ENCODE data around the gene DOCK11. TPM values are rescaled to one million over a fixed set of nuclear protein-coding genes. Genes with fewer than 3 reads are reported as not detected.

The DOCK11 gene
- total and polyA plus RNA-seq, 2 of the 4 experiments (the other 2 are of a cell fraction): 3.9 to 13.1 TPM

DNA sequence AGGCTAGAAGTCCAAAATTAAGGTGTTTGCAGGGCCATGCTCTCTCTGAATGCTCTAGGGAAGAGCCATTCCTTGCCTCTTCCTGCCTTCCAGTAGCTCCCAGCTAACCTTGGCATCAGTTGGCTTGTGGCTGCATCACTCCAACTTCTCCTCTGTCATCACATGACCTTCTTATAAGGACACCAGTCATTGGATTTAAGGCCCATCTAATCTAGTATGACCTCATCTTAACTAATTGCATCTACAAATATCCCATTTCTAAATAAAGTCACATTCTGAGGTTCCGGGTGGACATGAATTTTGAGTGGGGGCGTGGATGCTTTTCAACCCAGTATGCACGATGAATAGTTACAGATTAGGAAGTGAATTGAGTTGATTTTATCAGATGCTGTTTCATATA, 89.7 kb downstream of the DOCK11 start:
- Histone ChIP-seq H2BK20ac (ENCODE audit: low read depth, low read length) (no peak overlapping the region), H3K79me1 (ENCODE audit: low read depth in 1 of 2, low read length in 2 of 2) (no peaks in the 10 kb centered on the region), H3K4ac (ENCODE audit: low read depth, low read length) (no peak overlapping the region), H3K9ac (ENCODE audit: low read depth, low read length) (no peak overlapping the region), H3K4me2 (ENCODE audit: low read depth, low read length) (no peak overlapping the region), H3K9me3 (ENCODE audit: control insufficient read depth, insufficient read depth, low read length) (no peaks in the 10 kb centered on the region), H3K27ac (ENCODE audit: insufficient read depth, low read length) (no peak overlapping the region), H4K91ac (ENCODE audit: insufficient read depth, low read depth, low read length) (no peak overlapping the region), H2BK15ac (ENCODE audit: low read depth, low read length) (no peak overlapping the region), H3K36me3 (ENCODE audit: control insufficient read depth, insufficient read depth, low read length) (peaks cover 5% of the 10 kb centered on the region; the same call in 1 of the 2 replicates), H4K8ac (ENCODE audit: low read depth in 2 of 2, low read length in 2 of 2) (no peak overlapping the region), H4K5ac (ENCODE audit: low read depth, low read length) (no peak overlapping the region), H2AK9ac (replicated peaks; ENCODE audit: low read depth, low read length, poor library complexity) (no peak overlapping the region), H2AFZ (replicated peaks; ENCODE audit: low read length, poor library complexity) (no peak overlapping the region), H3K56ac (ENCODE audit: extremely low read depth, insufficient read depth, low read length) (no peak overlapping the region), H2BK120ac (ENCODE audit: low read depth, low read length) (no peak overlapping the region), H2AK5ac (ENCODE audit: low read depth, low read length) (no peak overlapping the region), H3K4me3 (ENCODE audit: insufficient read depth, low read depth, low read length) (no peak overlapping the region), H2BK5ac (ENCODE audit: low read depth, low read length, poor library complexity, severe bottlenecking) (no peak overlapping the region), H3K9me1 (ENCODE audit: insufficient read depth, low read length) (no peaks in the 10 kb centered on the region; the same call in 1 of the 2 replicates), H4K20me1 (ENCODE audit: insufficient read depth, low read length) (no peaks in the 10 kb centered on the region), H3K18ac (ENCODE audit: low read depth, low read length) (no peak overlapping the region), H3K4me1 (ENCODE audit: control insufficient read depth, insufficient read depth, low read length) (no peaks in the 10 kb centered on the region), H3K14ac (replicated peaks; ENCODE audit: low read depth, low read length) (no peak overlapping the region), H3K27me3 (ENCODE audit: control insufficient read depth, insufficient read depth, low read length) (no peaks in the 10 kb centered on the region), H3K23ac (ENCODE audit: low read depth, low read length) (no peak overlapping the region)
- no CpG with 5 or more reads among the region's 3 CpGs for WGBS, 2 experiments (ENCODE audit: extremely low coverage in 2 of 2, insufficient read length in 1 of 2)
- ChIA-PET POLR2A (ENCODE audit: unreplicated experiment) (no interaction called here), CTCF (interaction anchor here (1.0 kb wide), 1 partner anchor 16 kb away, joined by 4 read pairs; no protein-coding TSS in a partner anchor)
- TF ChIP-seq CEBPB (IDR thresholded peaks at IDR 0.05; ENCODE audit: low read depth, low read length) (no peak), MAZ (IDR thresholded peaks at IDR 0.05; ENCODE audit: borderline replicate concordance, low read depth, low read length) (no peak), BHLHE40 (IDR thresholded peaks at IDR 0.05; ENCODE audit: low read depth, low read length) (no peak), MXI1 (IDR thresholded peaks at IDR 0.05; ENCODE audit: borderline replicate concordance, low read depth, low read length) (no peak), RCOR1 (IDR thresholded peaks at IDR 0.05; ENCODE audit: insufficient replicate concordance, low read length) (no peak), NFE2L2 (IDR thresholded peaks at IDR 0.05; ENCODE audit: low read depth, low read length) (no peak), RAD21 (IDR thresholded peaks at IDR 0.05; ENCODE audit: low read length) (no peak), MAFK (IDR thresholded peaks at IDR 0.05; ENCODE audit: low read depth, low read length) (no peak), CHD1 (IDR thresholded peaks at IDR 0.05; ENCODE audit: low read depth, low read length) (no peak), POLR2A (IDR thresholded peaks at IDR 0.05; ENCODE audit: low read depth, low read length) (no peak), RFX5 (IDR thresholded peaks at IDR 0.05; ENCODE audit: low read depth, low read length) (no peak), FOS (IDR thresholded peaks at IDR 0.05; ENCODE audit: low read depth, low read length) (no peak)
- TF ChIP-seq, protein P1, sequence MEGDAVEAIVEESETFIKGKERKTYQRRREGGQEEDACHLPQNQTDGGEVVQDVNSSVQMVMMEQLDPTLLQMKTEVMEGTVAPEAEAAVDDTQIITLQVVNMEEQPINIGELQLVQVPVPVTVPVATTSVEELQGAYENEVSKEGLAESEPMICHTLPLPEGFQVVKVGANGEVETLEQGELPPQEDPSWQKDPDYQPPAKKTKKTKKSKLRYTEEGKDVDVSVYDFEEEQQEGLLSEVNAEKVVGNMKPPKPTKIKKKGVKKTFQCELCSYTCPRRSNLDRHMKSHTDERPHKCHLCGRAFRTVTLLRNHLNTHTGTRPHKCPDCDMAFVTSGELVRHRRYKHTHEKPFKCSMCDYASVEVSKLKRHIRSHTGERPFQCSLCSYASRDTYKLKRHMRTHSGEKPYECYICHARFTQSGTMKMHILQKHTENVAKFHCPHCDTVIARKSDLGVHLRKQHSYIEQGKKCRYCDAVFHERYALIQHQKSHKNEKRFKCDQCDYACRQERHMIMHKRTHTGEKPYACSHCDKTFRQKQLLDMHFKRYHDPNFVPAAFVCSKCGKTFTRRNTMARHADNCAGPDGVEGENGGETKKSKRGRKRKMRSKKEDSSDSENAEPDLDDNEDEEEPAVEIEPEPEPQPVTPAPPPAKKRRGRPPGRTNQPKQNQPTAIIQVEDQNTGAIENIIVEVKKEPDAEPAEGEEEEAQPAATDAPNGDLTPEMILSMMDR (conservative IDR thresholded peaks at IDR 0.05; ENCODE audit: low read depth, low read length): no peak
- TF ChIP-seq, protein P2, sequence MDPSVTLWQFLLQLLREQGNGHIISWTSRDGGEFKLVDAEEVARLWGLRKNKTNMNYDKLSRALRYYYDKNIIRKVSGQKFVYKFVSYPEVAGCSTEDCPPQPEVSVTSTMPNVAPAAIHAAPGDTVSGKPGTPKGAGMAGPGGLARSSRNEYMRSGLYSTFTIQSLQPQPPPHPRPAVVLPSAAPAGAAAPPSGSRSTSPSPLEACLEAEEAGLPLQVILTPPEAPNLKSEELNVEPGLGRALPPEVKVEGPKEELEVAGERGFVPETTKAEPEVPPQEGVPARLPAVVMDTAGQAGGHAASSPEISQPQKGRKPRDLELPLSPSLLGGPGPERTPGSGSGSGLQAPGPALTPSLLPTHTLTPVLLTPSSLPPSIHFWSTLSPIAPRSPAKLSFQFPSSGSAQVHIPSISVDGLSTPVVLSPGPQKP (IDR thresholded peaks at IDR 0.05; ENCODE audit: borderline replicate concordance, low read depth, low read length): no peak
- TF ChIP-seq, protein P3, sequence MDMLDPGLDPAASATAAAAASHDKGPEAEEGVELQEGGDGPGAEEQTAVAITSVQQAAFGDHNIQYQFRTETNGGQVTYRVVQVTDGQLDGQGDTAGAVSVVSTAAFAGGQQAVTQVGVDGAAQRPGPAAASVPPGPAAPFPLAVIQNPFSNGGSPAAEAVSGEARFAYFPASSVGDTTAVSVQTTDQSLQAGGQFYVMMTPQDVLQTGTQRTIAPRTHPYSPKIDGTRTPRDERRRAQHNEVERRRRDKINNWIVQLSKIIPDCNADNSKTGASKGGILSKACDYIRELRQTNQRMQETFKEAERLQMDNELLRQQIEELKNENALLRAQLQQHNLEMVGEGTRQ (IDR thresholded peaks at IDR 0.05; ENCODE audit: low read depth, low read length): no peak
- dilution Hi-C loops (cut with HindIII; ENCODE audit: low sequenced_read_pairs, unreplicated experiment): no loop called here
- no TSS peak for BruUV-seq (replicated peaks)
- in situ Hi-C loops (cut with MboI; ENCODE audit: low sequenced_read_pairs): loop anchor here (10.0 kb wide), 1 partner anchor 120 kb away; no protein-coding TSS in a partner anchor
- no peak for DNase-seq
- ATAC-seq (ENCODE audit: low read depth): no peak
- intact Hi-C loops (cut with micrococcal nuclease): no loop called here
